Stimulated activated CD4-positive, alpha-beta T cell treated with anti-CD3 and anti-CD28 coated beads, Interleukin-12 subunit alpha, Interleukin-12 subunit beta, amount 100 ng/mL, for 48 hours (primary cell): Measurements from ENCODE around the gene GAPDH.
"Not testable (repeated sequence)": the region's sequence is repeated elsewhere in the genome, so short reads cannot be mapped to it uniquely, and the experiment has no call there.

Experiments
- DNase-seq, 3 donors: peaks; one replicate each; pipeline ENCODE4 v3.0.0-alpha.2; 2020; ENCODE audit warnings: low read depth in 2 of 3, low spot score in 1 of 3

GAPDH gene

DNA sequence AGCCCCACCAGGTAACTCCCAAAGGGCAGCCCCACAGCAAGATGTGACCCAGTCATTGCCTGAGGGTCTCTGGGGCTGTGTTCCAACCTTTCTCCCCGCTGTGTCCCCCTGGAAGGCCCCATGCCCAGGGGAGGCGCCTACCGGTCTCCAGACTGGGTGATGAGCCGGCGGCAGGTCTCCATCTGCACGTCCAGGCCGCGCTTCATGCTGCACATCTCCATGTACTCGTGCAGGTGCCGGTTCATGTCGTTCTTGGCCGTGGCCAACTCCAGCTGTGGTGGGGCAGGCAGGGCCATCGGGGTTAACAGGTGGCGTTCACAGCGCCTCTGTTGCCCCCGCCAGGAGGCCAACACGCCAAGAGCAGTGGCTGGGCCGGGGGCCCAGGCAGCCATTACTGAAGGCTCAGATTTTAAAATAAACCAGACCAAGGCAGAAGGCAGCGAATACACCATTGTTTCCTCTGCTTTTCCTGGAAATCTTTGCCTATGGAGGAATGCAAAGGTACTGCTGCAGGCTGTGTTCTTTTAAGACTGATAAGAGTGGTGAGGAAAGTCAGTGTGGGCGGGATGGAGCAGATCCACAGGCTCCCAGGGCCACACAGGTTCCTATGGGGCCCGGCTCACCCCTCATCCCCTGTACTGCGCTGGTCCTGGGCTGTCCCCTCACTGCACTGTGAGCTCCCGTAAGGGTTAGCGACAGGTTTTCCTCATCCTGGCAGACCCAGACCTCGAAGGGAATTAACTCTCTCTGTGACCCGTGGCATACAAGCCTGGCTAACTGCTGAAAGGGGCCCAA is 7.3 kb downstream of the GAPDH start:
- DNase-seq: no peak

DNA sequence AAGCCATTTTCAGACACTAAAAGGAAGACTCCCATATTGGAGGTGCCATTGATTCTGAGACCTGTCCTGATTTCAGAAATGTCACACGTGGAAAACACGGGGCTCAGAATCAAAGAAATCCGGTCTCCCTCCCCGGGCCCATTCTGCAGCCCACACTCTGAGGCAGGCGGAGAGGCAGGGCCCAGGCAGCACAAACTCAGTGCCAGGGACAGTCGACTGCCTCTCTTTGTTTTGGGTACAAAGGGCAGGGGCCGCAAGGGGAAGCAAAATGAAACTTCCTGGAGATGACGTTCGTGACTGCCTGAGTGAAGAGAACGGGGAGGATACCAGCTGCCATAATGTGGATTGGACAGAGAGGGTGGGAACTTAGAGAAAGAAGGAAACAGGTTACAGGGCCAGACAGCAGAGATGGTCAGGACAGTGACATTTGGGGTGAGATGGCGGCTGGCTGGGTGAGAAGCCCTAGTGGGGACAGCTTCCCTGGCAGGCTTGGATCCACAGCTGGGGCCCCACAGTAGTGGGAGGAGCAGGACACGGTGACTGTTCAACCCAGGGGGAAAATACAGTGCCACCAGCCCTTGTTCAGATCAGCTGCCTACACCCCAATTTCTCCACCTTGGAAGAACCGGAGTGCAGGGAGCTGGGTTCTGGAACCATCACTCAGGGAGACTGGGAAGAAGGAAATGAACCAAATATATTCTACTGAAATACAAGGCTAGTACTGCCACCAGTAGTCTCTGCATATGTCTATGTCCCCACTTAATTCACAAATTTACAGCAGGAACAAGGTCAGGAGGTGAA is 8.1 kb downstream of the GAPDH start:
- no peak for DNase-seq

DNA sequence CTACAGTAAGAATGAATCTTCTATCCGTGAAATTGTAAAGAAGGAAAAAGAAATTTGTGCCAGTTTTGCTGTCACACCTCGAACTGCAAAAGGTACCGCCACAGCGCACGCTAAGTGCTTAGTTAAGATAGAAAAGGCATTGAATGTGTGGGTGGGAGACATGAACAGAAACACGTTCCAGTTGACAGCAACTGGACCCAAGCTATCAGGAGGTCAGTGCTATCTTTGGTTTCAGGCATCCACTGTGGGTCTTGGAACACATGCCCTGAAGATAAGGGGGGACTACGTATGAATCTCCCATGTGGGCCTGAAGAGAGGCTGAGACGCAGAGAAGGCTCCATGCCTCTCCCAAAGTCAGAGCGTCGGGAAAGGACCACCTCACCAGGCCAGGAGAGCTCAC is 11.7 kb downstream of the GAPDH start:
- no peak for DNase-seq

DNA sequence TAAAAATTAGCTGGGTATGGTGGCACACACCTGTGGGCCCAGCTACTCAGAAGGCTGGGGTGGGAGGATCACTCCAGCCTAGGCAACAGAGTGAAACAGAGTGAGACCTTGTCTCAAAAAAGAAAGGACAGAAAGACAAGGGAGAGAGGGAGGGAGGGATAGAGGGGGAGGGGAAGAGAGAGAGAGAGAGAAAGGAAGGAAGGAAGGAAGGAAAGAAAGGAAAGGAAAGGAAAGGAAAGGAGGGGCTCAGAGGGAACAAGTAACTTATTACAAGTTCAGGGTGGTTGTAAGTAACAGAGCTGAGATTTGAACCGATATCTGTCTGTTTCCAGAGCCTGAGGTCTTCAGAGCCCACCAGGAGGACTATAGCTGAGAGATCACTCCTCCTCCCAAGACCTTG is 13.2 kb downstream of the GAPDH start:
- no peak for DNase-seq

DNA sequence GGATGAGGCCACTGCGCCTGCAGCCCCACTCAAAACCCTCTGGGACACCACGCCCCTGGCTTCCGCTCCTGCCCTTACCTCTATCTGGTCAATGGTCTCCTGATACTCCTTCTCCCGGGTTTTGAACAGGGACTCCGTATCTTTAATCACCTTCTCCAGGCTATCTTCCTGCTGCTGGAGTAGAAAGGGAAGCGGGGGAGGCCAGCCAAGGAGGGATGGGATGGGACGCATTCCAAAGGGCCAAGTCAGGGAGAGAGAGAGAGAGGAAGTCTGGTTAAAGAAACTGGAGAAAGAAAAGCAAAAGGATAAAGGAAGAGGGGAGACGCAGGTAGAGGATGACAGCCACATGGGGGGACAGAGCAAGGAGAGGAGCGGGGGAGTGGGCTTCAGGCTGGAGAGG is 13.7 kb downstream of the GAPDH start:
- DNase-seq: no peak

DNA sequence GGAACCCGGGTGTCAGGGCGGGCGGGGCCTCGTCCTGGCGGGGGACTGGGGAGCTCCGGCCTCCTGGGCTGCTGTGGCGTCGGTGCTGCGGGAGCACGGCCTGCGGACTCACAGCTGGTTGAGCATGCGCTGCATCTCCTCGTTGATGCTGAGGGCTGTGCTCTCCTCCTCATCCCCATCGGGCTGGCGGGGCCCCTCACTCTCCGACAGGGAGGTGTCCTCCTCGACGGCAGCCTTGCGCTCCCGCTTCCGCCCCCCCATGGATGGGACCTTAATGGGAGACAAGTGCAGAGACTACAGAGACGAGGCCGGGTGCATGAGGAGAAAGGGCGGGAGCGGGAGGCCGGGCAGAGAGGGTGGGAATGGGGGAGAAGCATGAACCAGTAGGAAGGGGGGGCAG is 14.2 kb downstream of the GAPDH start:
- no peak for DNase-seq

DNA sequence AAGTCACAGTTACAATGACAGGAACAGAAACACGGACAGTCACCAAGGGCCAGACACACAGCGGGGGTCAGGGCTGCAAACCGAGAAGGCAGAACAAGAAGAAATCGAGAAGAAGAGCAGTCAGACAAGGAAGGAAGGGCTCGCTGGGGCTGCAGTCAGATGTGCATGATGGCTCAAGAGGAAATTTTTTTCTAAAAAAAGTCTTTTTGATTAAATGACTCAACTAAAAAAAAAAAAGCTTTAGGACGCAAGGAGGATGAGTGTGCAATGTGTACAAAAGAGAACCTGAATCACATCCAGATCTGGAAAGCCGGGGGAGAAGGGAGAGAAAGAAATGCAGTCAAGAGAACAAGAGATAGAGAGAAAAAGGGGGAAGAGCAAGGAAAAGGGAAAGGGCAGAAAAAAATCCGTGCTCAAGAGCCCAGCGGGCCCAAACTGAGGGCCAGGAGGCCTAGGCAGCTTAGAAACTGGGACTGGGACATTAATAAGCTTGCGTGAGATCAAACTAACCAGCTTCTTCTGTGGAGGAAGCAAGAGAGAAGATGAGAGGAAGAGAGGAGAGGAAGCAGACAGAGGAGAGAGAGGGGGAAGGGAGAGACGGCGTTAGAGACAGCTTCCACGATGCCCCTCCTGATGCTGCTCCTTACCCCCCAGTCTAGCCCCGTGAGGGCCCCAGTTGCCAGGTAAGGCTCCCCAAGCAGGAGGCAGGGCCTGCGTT is 14.8 kb downstream of the GAPDH start:
- DNase-seq: no peak

DNA sequence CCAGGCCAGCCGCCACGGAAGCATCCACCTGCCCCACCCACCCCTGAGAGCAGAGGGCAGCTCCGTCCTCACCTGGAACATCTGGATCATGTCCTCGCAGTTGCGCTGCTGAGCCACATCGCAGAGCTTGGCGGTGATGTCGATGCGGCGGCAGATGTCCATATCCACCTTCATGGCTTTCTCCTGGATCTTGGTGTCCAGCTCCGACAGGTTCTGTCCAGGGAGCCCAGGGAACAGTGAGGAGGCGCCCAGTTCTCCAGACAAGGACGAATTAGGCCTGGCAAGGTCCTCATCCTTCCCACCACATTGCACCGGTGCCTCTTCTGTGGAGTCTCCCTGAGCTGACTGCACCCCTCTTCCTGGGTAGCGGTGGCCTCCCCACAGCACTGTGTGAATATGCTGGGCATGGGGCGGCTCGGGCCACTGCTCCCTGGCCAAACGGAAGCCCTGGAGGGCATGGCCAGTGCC is 15.4 kb downstream of the GAPDH start:
- DNase-seq: no peak

DNA sequence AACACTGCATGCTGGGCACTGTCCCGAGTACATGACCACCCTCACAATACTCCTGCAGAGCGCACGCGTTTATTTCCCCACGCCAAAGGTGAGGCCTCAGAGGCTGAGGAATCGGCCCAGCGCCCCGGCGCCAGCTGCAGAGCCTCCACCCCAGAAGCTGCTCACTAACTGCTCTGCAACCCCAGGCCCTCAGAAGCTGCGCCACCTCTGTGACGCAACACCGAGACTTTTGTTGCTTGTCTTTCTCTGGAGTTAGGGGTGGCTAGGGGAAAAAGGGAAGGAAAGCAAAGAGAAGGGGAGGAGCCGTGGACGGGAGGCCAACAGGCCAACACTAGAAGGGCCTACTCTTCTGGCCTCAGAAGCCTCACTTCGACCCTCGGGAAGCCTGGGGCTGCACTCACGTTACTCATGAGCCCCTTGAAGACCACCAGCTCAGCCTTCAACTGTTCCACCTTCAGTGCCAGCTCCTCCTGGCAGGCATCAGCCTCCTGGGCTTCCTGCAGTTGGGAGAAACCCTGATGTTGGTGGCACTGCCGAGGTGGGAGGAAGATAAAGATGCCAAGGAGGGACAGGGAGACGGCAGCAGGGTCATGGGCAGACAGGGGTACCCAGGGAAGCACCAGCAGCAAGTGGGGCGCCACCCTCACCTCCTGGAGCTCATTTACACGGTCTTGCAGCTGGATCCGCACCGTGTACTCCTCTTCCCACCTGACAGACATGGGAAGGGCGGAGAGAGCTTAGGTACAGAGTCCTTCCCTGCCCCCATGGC is 16.2 kb downstream of the GAPDH start:
- DNase-seq: no peak

DNA sequence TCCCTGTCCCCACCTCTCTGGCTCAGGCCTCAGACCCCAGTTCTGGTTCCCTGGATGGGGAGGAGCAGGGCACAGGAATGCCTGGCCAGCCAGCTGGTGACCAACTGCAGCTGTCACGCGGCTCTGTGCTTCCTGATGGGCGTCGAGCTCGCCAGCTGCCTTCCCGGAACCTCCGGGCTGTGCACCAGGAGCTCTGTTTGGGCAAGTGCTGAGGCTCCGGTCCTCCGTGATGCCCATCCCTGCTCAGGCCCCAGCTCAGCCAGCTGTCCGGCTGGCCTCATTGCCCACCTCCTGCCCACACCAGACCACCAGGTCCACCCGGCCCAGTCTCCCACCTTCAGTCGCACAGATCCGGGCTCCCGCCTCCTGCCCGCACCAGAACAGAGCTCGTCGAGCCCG is 16.7 kb downstream of the GAPDH start:
- DNase-seq: no peak

DNA sequence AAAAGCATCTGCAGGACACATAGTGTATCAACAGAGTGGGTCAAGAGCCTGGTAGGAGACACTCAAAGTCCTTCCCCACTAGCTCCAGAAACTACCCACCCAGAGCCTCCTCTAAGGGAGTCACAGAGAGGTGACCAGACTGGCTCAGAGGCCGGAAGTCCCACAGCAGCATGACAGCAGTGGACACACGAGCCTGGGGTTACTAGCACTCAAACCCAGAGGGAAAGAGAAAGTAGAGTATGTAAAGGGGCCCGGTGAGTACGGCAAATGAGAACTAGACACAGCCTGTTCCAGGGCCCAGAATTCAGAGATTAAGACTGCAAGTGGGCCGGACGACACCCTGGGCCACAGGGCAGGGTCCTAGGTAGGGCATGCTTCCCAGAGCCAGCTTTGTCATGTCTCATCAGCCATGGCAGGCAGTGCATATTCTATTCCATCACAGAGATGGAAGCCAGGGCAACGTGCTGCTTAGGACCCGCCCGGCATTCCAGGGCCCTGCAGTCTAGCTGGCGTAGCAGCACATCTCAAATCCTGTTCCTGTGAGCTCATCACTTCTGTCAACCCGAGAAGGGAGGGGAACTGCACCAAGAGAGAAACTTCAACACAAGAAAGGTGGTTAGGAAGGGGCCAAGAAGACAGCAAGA is 17.3 kb downstream of the GAPDH start:
- DNase-seq: no peak

DNA sequence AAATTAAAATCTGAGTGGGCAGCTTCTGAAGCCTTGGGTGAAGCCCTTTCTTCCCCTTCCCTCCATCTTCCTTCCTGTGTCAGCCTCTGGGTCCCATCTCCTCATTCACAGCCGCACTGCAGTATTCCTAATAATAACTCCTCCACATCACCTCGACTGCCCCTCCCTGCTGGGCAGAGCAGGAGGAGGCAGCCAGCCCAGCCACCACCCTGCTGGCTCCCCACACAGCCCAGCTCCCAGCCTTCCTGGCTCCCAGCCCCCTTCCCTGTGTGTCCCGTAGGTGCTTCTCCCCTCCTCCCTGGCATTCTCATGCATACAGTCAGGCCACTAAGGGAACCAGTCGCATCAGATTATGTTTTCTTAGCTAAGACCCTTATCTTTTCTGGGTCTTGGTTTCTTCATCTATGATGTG is 17.8 kb downstream of the GAPDH start:
- DNase-seq: no peak

DNA sequence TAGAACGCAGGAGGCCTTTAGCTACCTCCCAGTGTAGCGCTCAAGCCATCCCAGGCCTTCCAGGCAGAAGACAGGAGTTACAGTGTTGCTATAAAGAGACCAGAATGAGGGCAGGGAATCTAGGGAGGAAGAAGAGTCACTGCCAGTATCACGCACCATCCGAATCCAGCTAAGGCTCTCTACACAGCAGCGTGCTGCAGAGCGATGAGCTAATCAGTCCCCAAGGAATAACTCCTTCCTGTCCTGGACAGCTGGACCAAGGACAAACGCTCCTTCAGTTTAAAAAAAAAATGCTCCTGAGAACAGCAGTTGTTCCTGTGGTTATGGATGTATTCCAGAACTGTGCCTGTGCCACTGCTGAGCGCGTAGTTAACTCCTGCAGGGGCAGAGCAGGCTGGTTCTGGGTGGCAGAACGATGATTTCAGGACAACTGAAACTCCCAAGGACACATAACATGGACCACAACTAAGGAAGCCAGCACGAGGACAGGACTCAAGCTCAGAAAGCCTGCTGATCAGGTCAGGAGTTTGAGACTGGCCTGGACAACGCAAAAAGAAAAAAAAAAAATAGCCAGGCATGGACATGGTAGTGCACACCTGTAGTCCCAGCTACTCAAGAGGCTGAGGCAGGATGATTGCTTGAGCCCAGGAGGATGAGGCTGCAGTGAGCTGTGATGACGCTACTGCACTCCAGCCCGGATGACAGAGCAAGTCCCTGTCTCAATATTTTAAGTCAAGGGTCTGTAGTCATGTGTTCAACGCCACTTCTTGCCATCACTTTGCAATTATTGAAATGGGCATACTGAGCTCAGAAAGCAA is 18.9 kb downstream of the GAPDH start:
- no peak for DNase-seq

DNA sequence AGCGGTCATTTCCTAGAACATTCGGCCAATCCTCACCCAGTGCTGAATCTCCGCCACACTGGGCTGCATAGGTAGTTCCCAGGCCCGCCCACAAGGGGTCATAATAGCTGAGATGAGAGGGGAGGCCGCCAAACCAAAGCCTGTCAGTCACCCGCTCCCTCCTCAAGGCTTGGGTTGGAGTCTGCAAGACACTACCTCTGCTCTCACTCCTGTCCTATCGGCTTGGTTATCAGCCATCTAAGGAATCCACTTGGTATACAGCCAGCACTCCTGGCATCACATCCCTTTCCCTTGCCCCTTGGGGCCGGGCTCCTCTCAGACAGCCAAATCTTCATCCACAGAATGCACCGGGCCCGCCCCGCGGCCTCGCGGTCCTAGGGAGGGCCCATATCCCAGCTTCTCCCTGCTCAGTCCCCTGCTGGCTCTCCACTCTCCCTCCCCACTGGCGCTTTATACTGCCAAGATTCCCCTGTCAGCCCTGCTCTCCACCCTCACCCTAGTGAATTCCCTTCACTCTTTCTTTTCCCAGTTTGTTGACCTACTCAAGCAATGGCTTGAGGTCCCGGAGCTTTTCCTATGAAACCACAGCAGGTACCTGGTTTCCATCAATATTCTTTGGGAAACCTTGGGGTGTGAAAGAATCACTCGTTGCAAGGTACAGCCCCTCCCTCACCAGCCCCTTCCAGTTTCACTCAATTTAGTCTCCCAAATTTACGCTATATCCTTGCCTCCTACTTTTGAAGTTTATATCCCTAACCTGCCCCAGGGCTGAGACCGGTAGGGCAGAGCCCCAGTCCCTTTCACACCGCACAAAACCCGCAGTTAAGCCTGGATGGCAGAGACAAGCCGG is 20.1 kb downstream of the GAPDH start:
- peak in 2 of 3 donors; percentile 72 to 73 for DNase-seq

DNA sequence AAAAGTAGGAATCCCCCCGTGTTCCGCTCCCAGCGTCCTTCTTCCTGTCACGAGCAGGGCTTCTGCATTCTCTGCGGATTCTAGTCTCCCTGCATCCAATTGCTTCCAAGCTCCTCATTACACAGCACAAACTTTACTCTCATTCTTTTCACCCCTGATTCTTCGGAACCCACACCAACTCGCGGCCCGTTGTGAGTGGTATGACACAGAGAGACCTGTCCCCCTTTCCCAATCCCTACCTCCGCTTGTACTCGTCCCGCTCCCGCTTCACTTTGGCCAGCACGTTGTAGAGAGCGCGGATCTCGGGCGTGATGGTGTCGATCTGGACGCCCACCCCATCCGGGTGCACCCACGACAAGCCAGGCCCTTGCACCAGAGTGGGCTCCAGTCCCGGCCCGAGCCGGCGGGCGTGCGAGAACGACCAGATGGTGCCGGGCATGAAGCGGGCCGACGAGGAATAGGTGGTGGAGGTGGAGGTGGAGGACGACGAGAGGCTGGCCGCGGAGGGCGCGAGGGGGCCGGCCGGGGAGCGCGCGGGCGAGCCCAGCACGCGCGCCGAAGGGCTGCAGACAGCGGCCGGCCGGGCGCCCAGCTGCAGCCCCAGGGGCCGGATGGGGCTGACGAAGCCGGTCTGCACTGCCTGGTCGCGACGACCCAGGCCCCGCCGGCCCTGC is 20.8 kb downstream of the GAPDH start:
- no peak for DNase-seq

DNA sequence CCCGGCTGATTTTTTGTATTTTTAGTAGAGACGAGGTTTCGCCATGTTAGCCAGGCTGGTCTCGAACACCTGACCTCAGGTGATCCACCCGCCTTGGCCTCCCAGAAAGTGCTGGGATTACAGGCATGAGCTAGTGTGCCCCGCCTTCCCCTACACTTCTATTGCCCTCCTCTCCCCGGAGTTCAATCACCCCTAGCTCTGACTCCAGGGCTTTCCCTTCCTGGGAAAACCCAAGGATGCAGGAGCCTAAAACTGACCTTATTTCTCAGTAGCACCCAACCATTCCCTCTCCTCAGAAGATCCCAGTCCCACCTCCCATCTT is 22.1 kb downstream of the GAPDH start:
- DNase-seq: not testable (repeated sequence)

DNA sequence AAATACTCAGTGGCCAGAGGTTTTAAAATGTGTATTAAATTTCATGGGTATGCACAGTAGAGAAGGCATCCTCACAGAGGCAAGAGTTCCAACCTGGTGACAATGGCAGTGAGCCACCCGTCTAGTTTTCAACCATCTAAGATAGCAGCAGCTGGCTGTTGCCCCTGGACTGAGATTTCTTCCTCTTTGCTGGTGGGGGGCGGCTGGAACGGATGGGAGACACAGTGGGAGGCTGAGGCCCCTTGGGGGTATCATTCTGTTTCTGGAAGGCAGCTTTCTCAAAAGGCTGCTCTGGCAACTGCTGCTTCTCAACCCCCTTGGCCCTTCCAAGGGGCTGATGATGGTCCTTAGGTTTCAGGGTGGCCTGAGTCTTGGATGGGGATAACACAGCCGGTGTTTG is 22.5 kb downstream of the GAPDH start:
- DNase-seq: no peak

DNA sequence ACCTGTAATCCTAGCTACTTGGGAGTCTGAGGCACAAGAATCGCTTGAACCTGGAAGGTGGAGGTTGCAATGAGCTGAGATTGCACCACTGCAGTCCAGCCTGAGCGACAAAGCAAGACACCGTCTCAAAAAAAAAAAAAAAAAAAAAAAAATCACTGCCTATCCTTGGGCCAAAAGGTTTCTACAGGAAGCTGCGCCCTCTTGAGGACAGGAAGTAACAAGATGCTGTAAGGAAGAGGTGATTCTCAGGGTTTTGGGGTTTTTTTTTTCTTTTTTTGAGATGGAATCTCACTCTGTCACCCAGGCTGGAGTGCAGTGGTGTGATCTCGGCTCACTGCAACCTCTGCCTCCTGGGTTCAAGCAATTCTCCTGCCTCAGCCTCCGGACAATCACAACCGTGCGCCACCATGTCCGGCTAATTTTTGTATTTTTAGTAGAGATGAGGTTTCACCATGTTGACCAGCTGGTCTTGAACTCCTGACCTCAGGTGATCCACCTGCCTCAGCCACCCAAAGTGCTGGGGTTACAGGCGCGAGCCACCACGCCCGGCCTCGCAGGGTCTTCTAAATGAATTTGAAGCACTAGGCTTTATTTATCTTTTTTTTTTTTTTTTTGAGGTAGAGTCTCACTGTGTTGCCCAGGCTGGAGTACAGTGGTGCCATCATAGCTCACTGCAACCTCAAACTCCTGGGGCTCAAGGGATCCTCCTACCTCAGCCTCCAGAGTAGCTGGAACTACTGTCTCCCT is 23.9 kb downstream of the GAPDH start:
- peak in 1 of 3 donors; percentile 28 for DNase-seq
